ENCODE results near the gene MYO1F. TPM values are rescaled to one million over a fixed set of nuclear protein-coding genes. Genes with fewer than 3 reads are reported as not detected.

Gene MYO1F
- total and polyA plus RNA-seq, 10 of the 15 experiments (the other 5 are each of a cell fraction or from before 2014, with no cell fraction given), result 3.5 to 49.4 (median 31.3) TPM

- H3K9me3 ChIP-seq (replicated peaks; ENCODE audit: control insufficient read depth, insufficient read depth, low read length), result no peaks in the 10 kb centered on the region
- no peak overlapping the region for H2AFZ ChIP-seq (ENCODE audit: control insufficient read depth, low read depth, low read length)
- POLR2A ChIA-PET, result interaction anchor here (0.7 kb wide), 1 partner anchor 1338 kb away, joined by 7 read pairs; no protein-coding TSS in a partner anchor
- BruUV-seq (replicated peaks), result no TSS peak
- CTCF ChIA-PET, result no interaction called here
- WGBS (ENCODE audit: insufficient coverage, insufficient replicate concordance, low lambda C conversion rate, missing lambda C conversion rate), result 65% methylated on average over 19 of the region's 22 CpGs
- ATAC-seq (no peak), FAIRE-seq (no peak), DNase-seq (ENCODE audit: low read depth, low spot score) (no peak)
- no peak overlapping the region for H3K4me2 ChIP-seq (ENCODE audit: control insufficient read depth, insufficient read depth)
- in situ Hi-C loops (cut with MboI) (no loop called here), intact Hi-C loops (cut with micrococcal nuclease; ENCODE audit: unreplicated experiment) (no loop called here)
- H3K27me3 ChIP-seq (replicated peaks in 1 of 2; ENCODE audit: control insufficient read depth in 2 of 2, insufficient read depth in 2 of 2, low read length in 1 of 2), result no peaks in the 10 kb centered on the region; a peak in 1 of 4 replicates
- no peaks in the 10 kb centered on the region for H4K20me1 ChIP-seq (ENCODE audit: control insufficient read depth, insufficient read depth)
- no peaks in the 10 kb centered on the region for H3K36me3 ChIP-seq (ENCODE audit: control insufficient read depth in 2 of 2, insufficient read depth in 2 of 2, low read length in 1 of 2)
- H3K4me3 ChIP-seq, result no peak overlapping the region
- no peak overlapping the region for H3K9ac ChIP-seq (ENCODE audit: control insufficient read depth, insufficient read depth, low read length)
- no peaks in the 10 kb centered on the region for H3K79me2 ChIP-seq (ENCODE audit: control insufficient read depth, insufficient read depth, low read length)
- no peak overlapping the region for H3K27ac ChIP-seq (ENCODE audit: control insufficient read depth, insufficient read depth)
- TF ChIP-seq RFX5 (IDR thresholded peaks at IDR 0.05; ENCODE audit: low read depth, low read length) (no peak), CHD4 (IDR thresholded peaks at IDR 0.05) (no peak), SIX5 (IDR thresholded peaks at IDR 0.05; ENCODE audit: low read depth, low read length, severe bottlenecking) (no peak), ZSCAN29 (IDR thresholded peaks at IDR 0.05) (no peak), RBBP5 (conservative IDR thresholded peaks at IDR 0.05) (no peak), SMAD1 (IDR thresholded peaks at IDR 0.05; ENCODE audit: low read depth, partially characterized antibody) (no peak), TCF7 (IDR thresholded peaks at IDR 0.05; ENCODE audit: borderline replicate concordance) (no peak), NKRF (conservative IDR thresholded peaks at IDR 0.05) (no peak), ZNF24 (IDR thresholded peaks at IDR 0.05) (no peak), CBX3 (IDR thresholded peaks at IDR 0.05; ENCODE audit: borderline replicate concordance, low read depth) (no peak), CEBPZ (IDR thresholded peaks at IDR 0.05; ENCODE audit: low read depth, low read length) (no peak)
- RAD21 ChIA-PET (ENCODE audit: unreplicated experiment), result no interaction called here
- H3K4me1 ChIP-seq (ENCODE audit: control insufficient read depth, insufficient read depth, low read length), result no peaks in the 10 kb centered on the region
- SMC1A ChIA-PET (ENCODE audit: uncharacterized antibody, unreplicated experiment), result no interaction called here
These were observed 78.9 kb downstream of the MYO1F start for GRCh38 chr19:8498295-8498694.
